CMK (cell line): ENCODE data around the gene KREMEN1.
"Not testable (repeated sequence)": the region's sequence is repeated elsewhere in the genome, so short reads cannot be mapped to it uniquely, and the experiment has no call there.

Experiments
- DNase-seq: peaks from one replicate; pipeline ENCODE4 v3.0.0-alpha.2; 2010; ENCODE audit warnings: low read depth

Gene KREMEN1, protein sequence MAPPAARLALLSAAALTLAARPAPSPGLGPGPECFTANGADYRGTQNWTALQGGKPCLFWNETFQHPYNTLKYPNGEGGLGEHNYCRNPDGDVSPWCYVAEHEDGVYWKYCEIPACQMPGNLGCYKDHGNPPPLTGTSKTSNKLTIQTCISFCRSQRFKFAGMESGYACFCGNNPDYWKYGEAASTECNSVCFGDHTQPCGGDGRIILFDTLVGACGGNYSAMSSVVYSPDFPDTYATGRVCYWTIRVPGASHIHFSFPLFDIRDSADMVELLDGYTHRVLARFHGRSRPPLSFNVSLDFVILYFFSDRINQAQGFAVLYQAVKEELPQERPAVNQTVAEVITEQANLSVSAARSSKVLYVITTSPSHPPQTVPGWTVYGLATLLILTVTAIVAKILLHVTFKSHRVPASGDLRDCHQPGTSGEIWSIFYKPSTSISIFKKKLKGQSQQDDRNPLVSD

GRCh38 chr22:29072979-29073617 is at the start of gene KREMEN1:
KREMEN1 (plus strand) TSS chr22:29073035; CDS start chr22:29073131, 96 bp downstream.
- no peak for DNase-seq

- no peak for DNase-seq
Observed at GRCh38 chr22:29023172-29023796, 49.6 kb upstream of the KREMEN1 start.

DNA sequence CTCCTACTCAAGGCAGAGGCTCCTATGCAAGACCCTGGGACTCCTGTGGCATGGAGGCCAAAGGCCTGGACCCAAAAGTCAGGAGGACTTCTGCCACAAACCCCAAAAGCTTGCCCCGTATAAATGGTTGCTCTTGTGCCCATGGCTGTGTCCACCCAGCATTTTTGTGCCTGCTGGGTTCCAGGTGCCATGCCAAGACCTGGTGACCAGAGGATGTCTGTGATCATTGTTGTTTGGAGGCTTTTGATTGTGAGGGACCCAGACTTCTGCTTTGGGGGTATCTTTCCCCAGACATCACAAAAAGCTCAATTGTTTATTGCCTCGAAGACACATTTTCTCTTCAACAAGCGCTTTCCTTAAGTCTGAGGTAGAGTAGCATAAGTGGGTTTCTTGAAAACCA is 46.3 kb upstream of the KREMEN1 start:
- no peak for DNase-seq

- no peak for DNase-seq
Observed at GRCh38 chr22:29028468-29028867, 44.4 kb upstream of the KREMEN1 start.

DNA sequence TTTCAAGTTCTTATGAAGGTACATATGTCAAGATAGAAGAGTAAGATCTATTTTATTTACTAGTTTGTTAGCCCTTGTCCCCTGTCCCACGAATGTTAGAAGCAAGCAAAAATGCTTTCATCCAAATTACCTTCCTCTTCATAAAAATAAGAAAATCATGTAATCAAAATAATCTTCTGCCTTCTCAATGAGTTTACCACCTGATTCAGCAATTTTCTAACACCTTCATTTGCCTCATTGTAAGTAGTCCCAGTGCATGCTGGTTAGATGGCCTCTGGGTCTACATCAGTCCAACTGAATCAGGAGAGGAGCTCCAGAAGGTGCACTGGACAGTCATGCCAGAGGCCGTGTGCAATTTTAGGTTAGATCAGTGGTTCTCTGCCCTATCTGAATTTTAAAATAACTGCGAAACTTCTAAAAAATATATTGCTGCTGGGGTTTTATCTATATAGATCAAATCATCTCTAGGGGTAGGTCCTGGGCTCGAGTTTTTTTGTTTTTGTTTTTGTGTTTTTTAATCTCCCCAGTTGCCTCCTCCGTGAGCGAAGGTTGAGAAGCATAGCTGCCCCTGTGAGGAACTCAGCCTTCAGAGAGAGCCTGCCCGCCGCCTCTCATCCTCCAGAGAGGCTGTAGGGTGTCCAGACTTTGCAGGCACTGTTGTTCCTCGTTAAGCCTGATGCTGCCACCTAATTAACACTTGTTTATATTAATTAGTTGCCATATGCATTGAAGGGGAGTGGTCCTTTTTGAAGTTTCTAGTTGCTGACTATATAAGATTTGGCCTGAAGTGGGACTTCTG is 43.4 kb upstream of the KREMEN1 start:
- DNase-seq: no peak

DNA sequence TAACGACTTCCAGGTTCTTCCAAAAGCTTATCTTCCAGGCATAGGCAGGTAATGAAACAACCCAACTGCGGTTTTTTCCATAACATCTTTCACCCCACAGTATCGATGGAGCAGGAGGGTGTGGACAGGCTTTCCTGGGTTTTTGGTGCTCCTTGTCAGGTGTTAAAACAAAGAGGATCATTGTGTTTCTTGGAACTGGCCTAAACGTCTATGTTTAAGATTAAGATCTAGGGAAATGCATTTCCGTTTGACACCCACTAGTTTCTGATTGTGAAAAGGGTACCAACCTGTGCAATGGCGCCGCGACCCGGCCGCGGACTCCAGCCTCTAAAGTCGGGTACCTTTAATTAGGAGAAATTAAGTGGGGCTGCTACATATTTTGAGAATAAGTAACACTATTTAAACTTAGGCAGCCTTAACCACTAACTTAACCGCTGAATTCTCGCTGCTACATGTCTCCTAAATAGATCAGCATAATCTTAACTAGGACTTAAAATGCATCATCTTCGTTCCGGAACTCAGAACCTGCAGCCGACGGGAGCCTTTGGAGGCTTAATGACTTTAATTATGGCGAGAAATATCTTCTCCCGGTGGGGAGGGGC is 42.7 kb upstream of the KREMEN1 start:
- DNase-seq: no peak

GRCh38 chr22:29030618-29031226 is 42.1 kb upstream of the KREMEN1 start:
- no peak for DNase-seq

DNA sequence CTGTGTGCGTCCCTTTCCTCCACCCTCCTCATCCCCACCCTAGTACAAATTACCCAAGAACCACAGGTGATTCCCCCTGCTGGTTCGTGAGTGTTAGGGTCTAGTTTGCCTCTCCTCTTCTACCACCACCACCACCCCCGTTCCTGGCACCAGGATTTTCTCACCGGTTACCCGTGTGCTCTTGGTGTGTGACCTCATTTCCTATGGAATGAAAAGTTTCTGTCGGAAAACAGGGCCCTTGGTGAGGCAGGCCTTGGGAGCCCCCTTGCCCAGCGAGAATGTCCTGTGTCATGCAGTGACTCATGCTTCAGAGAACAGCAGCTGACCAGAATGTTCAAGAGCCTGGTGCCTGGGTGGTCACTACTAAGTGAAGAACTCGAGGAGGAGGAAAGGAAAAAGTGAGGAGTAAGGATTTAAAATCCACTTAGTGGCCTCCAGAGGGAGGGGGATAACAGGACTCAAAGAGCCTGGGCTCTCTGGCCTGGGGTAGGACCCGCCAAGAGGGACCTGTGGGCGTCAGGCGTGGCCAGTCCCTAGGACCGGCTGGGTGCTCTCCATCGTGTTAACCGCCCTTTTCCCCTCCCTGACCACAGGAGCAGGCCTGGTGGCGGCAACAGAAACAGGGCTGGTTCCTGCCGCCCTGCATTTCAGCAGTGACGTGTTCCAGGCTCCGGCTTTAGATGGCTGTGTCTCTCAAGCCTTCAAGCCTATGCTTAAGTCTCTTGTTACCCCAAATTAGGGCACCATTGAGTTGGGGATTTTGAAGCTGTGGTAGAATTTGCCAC is 41.4 kb upstream of the KREMEN1 start:
- no peak for DNase-seq

GRCh38 chr22:29032014-29032475 is 40.8 kb upstream of the KREMEN1 start:
- no peak for DNase-seq

DNA sequence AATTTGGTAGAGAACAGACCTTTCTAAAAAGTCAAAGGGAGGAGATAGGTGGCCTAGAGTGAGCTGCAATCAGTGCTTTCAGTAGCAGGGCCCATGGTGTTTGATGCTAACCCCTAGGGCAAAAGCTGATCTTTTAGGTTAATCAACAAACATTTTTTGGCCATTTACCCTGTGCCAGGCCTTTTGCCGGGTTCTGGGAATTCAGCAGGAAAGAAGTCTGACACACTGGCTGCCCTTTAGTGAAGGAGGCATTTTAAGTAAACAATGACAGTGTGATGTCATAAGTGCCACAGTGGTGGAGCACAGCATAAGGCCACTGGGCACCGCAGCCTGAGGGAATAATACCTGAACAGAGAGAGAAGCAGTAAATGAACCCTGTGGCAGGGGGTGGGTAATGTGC is 40.3 kb upstream of the KREMEN1 start:
- no peak for DNase-seq

GRCh38 chr22:29037340-29037932 is 35.4 kb upstream of the KREMEN1 start:
- no peak for DNase-seq

- DNase-seq: no peak
Observed at GRCh38 chr22:29039148-29039547, 33.7 kb upstream of the KREMEN1 start.

- not testable (repeated sequence) for DNase-seq
Observed at GRCh38 chr22:29039684-29040083, 33.2 kb upstream of the KREMEN1 start.

- DNase-seq: peak; percentile 17
Observed at GRCh38 chr22:29040385-29041275, 32.2 kb upstream of the KREMEN1 start.

DNA sequence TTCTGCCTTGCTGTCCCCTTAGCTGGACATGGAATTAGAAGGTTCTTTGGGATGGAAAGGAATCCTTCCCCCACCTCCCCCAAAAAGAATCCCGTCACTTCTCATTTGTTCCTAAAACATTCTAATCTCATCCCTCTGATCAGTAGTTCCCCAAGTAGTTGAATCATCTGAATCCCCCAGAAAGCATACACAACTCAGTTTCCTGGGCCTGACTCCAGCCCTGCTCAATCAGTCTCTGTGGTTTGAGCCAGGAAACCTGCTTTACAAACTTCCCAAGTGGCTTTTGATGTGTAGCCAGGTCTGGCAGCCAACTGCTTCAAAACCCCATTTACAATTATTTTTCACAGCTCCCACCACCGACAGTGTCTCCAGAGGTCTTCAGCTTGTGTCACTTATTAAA is 31.4 kb upstream of the KREMEN1 start:
- DNase-seq: no peak

DNA sequence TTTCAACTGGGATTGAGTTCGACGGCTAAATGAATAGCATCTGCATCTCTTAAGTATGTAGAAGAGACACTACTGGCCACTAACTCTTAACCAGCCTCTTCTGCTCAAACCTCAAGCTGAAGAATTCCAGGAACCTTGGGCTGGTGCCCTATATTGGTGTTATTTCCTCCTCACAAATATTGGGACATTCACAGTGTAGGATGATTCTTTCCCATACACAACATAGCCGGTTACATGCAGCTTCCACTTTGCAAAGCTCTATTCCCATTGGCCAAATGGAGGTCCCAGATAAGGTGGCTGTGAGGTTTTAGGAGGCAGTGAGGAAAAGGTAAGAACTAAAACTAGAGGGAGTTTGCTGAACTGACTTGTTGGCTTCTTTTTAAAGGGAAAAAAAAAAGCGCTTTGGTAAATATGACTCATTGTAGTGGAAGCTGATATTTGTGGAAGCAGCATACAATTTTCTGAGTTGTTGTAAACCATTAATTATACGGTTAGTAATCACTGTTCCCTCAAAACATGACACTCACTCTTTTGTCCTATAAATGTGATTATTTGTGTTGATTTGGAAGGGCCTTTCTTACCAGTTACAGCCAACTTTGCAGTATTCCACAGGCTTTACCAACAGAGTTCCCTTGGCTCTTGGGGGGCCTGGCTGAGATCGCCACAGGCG is 28.8 kb upstream of the KREMEN1 start:
- DNase-seq: no peak

GRCh38 chr22:29044657-29045176 is 28.1 kb upstream of the KREMEN1 start:
- DNase-seq: no peak
